ENCODE data around the gene GRB2. TPM values are rescaled to one million over a fixed set of nuclear protein-coding genes. Genes with fewer than 3 reads are reported as not detected.

Gene GRB2
- total and polyA plus RNA-seq, 2 experiments from 2014 or later = 65.0 to 96.6 TPM

- no peaks in the 10 kb centered on the region for H3K9me2 ChIP-seq (ENCODE audit: insufficient read depth)
- H3K79me2 ChIP-seq (ENCODE audit: insufficient read depth) = no peaks in the 10 kb centered on the region
- TF ChIP-seq EZH2phosphoT487 (IDR thresholded peaks at IDR 0.05; ENCODE audit: insufficient read depth, low read depth) (no peak), EZH2 (IDR thresholded peaks at IDR 0.05; ENCODE audit: insufficient read depth, poor library complexity, severe bottlenecking) (no peak)
- no peaks in the 10 kb centered on the region for H3K27me3 ChIP-seq (replicated peaks; ENCODE audit: insufficient read depth)
- H3K36me3 ChIP-seq (ENCODE audit: low read depth) = peaks cover 7% of the 10 kb centered on the region; the same call in 1 of the 2 replicates
- no peaks in the 10 kb centered on the region for H3K4me1 ChIP-seq (ENCODE audit: insufficient read depth)
- H3K9me3 ChIP-seq (ENCODE audit: low read depth) = no peaks in the 10 kb centered on the region
- no peak overlapping the region for H3K4me2 ChIP-seq (ENCODE audit: unreplicated experiment)
- H2AFZ ChIP-seq = no peak overlapping the region
- H3K9ac ChIP-seq = no peak overlapping the region
- no peaks in the 10 kb centered on the region for H3F3A ChIP-seq (ENCODE audit: insufficient read depth)
- in situ Hi-C loops (cut with MboI) = no loop called here
- H3K4me3 ChIP-seq = no peak overlapping the region
- no peaks in the 10 kb centered on the region for H4K20me1 ChIP-seq (ENCODE audit: insufficient read depth)
- peak; percentile 53 for DNase-seq
- WGBS, 2 experiments (ENCODE audit: low coverage in 1 of 2, low lambda C conversion rate in 2 of 2, missing lambda C conversion rate in 2 of 2) = 68 to 74% methylated on average over 13 to 14 of the region's 14 CpGs
- H3K27ac ChIP-seq = no peak overlapping the region
Observed at GRCh38 chr17:75313941-75314551, 91.4 kb downstream of the GRB2 start.

- no peak overlapping the region for H3K4me3 ChIP-seq
- H3K9me3 ChIP-seq (ENCODE audit: low read depth) = no peaks in the 10 kb centered on the region
- H3K27ac ChIP-seq = no peak overlapping the region
- no peaks in the 10 kb centered on the region for H3K79me2 ChIP-seq (ENCODE audit: insufficient read depth)
- no peak overlapping the region for H3K4me2 ChIP-seq (ENCODE audit: unreplicated experiment)
- no peaks in the 10 kb centered on the region for H3K9me2 ChIP-seq (ENCODE audit: insufficient read depth)
- H3F3A ChIP-seq (ENCODE audit: insufficient read depth) = no peaks in the 10 kb centered on the region
- DNase-seq = no peak
- H2AFZ ChIP-seq = no peak overlapping the region
- no peak overlapping the region for H3K9ac ChIP-seq
- H3K27me3 ChIP-seq (replicated peaks; ENCODE audit: insufficient read depth) = no peaks in the 10 kb centered on the region
- no peaks in the 10 kb centered on the region for H3K36me3 ChIP-seq (ENCODE audit: low read depth)
- H4K20me1 ChIP-seq (ENCODE audit: insufficient read depth) = no peaks in the 10 kb centered on the region
- in situ Hi-C loops (cut with MboI) = no loop called here
- no peaks in the 10 kb centered on the region for H3K4me1 ChIP-seq (ENCODE audit: insufficient read depth)
- WGBS, 2 experiments (ENCODE audit: low coverage in 1 of 2, low lambda C conversion rate in 2 of 2, missing lambda C conversion rate in 2 of 2) = 90 to 92% methylated on average over 18 to 20 of the region's 20 CpGs
- no peak for TF ChIP-seq EZH2 (IDR thresholded peaks at IDR 0.05; ENCODE audit: insufficient read depth, poor library complexity, severe bottlenecking)
- no peak for TF ChIP-seq EZH2phosphoT487 (IDR thresholded peaks at IDR 0.05; ENCODE audit: insufficient read depth, low read depth)
Observed at GRCh38 chr17:75308732-75309629, 96.5 kb downstream of the GRB2 start.

GRCh38 chr17:75307957-75308731 lies 97.3 kb downstream of the GRB2 start:
- WGBS, 2 experiments (ENCODE audit: low coverage in 1 of 2, low lambda C conversion rate in 2 of 2, missing lambda C conversion rate in 2 of 2) = 84 to 86% methylated on average over 13 of the region's 13 CpGs
- H3K9me2 ChIP-seq (ENCODE audit: insufficient read depth) = no peaks in the 10 kb centered on the region
- no peaks in the 10 kb centered on the region for H3K36me3 ChIP-seq (ENCODE audit: low read depth)
- H4K20me1 ChIP-seq (ENCODE audit: insufficient read depth) = no peaks in the 10 kb centered on the region
- H3K79me2 ChIP-seq (ENCODE audit: insufficient read depth) = no peaks in the 10 kb centered on the region
- no peaks in the 10 kb centered on the region for H3K4me1 ChIP-seq (ENCODE audit: insufficient read depth)
- no peaks in the 10 kb centered on the region for H3K27me3 ChIP-seq (replicated peaks; ENCODE audit: insufficient read depth)
- no peak overlapping the region for H3K27ac ChIP-seq
- no peak for DNase-seq
- no peaks in the 10 kb centered on the region for H3F3A ChIP-seq (ENCODE audit: insufficient read depth)
- in situ Hi-C loops (cut with MboI) = no loop called here
- H3K9ac ChIP-seq = no peak overlapping the region
- no peak overlapping the region for H3K4me3 ChIP-seq
- TF ChIP-seq EZH2phosphoT487 (IDR thresholded peaks at IDR 0.05; ENCODE audit: insufficient read depth, low read depth) = no peak
- TF ChIP-seq EZH2 (IDR thresholded peaks at IDR 0.05; ENCODE audit: insufficient read depth, poor library complexity, severe bottlenecking) = no peak
- no peaks in the 10 kb centered on the region for H3K9me3 ChIP-seq (ENCODE audit: low read depth)
- H2AFZ ChIP-seq = no peak overlapping the region
- H3K4me2 ChIP-seq (ENCODE audit: unreplicated experiment) = no peak overlapping the region

- TF ChIP-seq EZH2phosphoT487 (IDR thresholded peaks at IDR 0.05; ENCODE audit: insufficient read depth, low read depth) (no peak), EZH2 (IDR thresholded peaks at IDR 0.05; ENCODE audit: insufficient read depth, poor library complexity, severe bottlenecking) (no peak)
- in situ Hi-C loops (cut with MboI) = no loop called here
Observed at GRCh38 chr17:75301502-75302206, 103.8 kb downstream of the GRB2 start.

More at GRCh38 chr17:75301502-75302206, 103.8 kb downstream of the GRB2 start:
- Histone ChIP-seq H3F3A (ENCODE audit: insufficient read depth) (no peaks in the 10 kb centered on the region), H3K79me2 (ENCODE audit: insufficient read depth) (no peaks in the 10 kb centered on the region), H3K27me3 (replicated peaks; ENCODE audit: insufficient read depth) (no peaks in the 10 kb centered on the region), H3K4me3 (no peak overlapping the region), H3K27ac (no peak overlapping the region), H3K4me1 (ENCODE audit: insufficient read depth) (no peaks in the 10 kb centered on the region), H3K9me3 (ENCODE audit: low read depth) (no peaks in the 10 kb centered on the region), H3K9me2 (ENCODE audit: insufficient read depth) (no peaks in the 10 kb centered on the region), H2AFZ (no peak overlapping the region), H3K9ac (no peak overlapping the region), H4K20me1 (ENCODE audit: insufficient read depth) (no peaks in the 10 kb centered on the region), H3K4me2 (ENCODE audit: unreplicated experiment) (no peak overlapping the region), H3K36me3 (ENCODE audit: low read depth) (no peaks in the 10 kb centered on the region)
- no peak for DNase-seq
- WGBS, 2 experiments (ENCODE audit: low coverage in 1 of 2, low lambda C conversion rate in 2 of 2, missing lambda C conversion rate in 2 of 2) = 75 to 76% methylated on average over 17 of the region's 17 CpGs

Data from GM23248 (cell line).